Endodermal cell (in vitro differentiated cells): Measurements from ENCODE around the gene AFF3. TPM values are rescaled to one million over a fixed set of nuclear protein-coding genes. Genes with fewer than 3 reads are reported as not detected.

Source experiments
- DNase-seq: peaks from one replicate; pipeline ENCODE4 v3.0.0-alpha.2; 2017
- H3K27ac ChIP-seq: 2 replicates; pipeline ENCODE4 v1.5.1; 2013; ENCODE audit warnings: mild to moderate bottlenecking, low read depth, low read length, moderate library complexity
- H3K27me3 ChIP-seq: 2 replicates; pipeline ENCODE4 v1.6.1; 2013; ENCODE audit warnings: mild to moderate bottlenecking, low read length, moderate library complexity; ENCODE audit not compliant: insufficient read depth, control insufficient read depth, poor library complexity, severe bottlenecking
- H3K36me3 ChIP-seq: 2 replicates; pipeline ENCODE4 v1.7.0; 2013; ENCODE audit warnings: mild to moderate bottlenecking, low read length, moderate library complexity; ENCODE audit not compliant: control insufficient read depth, insufficient read depth
- H3K4me1 ChIP-seq: one replicate; pipeline ENCODE4 v1.7.0; 2013; ENCODE audit warnings: low read length; ENCODE audit not compliant: control insufficient read depth, insufficient read depth
- H3K4me3 ChIP-seq: 2 replicates; pipeline ENCODE4 v1.5.1; 2013; ENCODE audit warnings: mild to moderate bottlenecking, low read length, moderate library complexity
- H3K9ac ChIP-seq: 2 replicates; pipeline ENCODE4 v1.6.1; 2013; ENCODE audit warnings: mild to moderate bottlenecking, low read length, moderate library complexity; ENCODE audit not compliant: poor library complexity, severe bottlenecking; ENCODE audit errors: extremely low read depth
- H3K9me3 ChIP-seq: 2 replicates; pipeline ENCODE4 v1.6.1; 2013; ENCODE audit warnings: mild to moderate bottlenecking, low read length, moderate library complexity; ENCODE audit not compliant: control insufficient read depth
- H3K27ac Mint-ChIP-seq: 2 replicates; pipeline ENCODE4 v1.8.0; 2020; ENCODE audit warnings: mixed read lengths
- H3K27me3 Mint-ChIP-seq: 2 replicates; pipeline ENCODE4 v1.8.0; 2021; ENCODE audit warnings: mild to moderate bottlenecking, mixed read lengths; ENCODE audit not compliant: insufficient read depth
- H3K36me3 Mint-ChIP-seq: 2 replicates; pipeline ENCODE4 v1.8.0; 2020; ENCODE audit warnings: low read depth, mixed read lengths
- H3K4me1 Mint-ChIP-seq: 2 replicates; pipeline ENCODE4 v1.8.0; 2020; ENCODE audit warnings: mixed read lengths
- H3K4me3 Mint-ChIP-seq: 2 replicates; pipeline ENCODE4 v1.8.0; 2020; ENCODE audit warnings: mild to moderate bottlenecking, moderate library complexity, mixed read lengths
- H3K9me3 Mint-ChIP-seq: 2 replicates; pipeline ENCODE4 v1.8.0; 2020; ENCODE audit warnings: mild to moderate bottlenecking, mixed read lengths
- CTCF ChIP-seq: fragments of 200-600 bp; sonication (generic); conservative IDR thresholded peaks from 2 replicates; pipeline ENCODE4 v1.5.0; 2021; ENCODE audit warnings: antibody characterized with exemption, mild to moderate bottlenecking
- WGBS, 2 experiments: methylation state at CpG; one replicate each; pipeline versions ENCODE4 v1.1.5 to v1.1.7; 2013; ENCODE audit warnings: missing lambda C conversion rate in 2 of 2, mixed read lengths in 1 of 2; ENCODE audit not compliant: insufficient coverage in 1 of 2, insufficient read length in 1 of 2; 5-methylcytosine and 5-hydroxymethylcytosine counted together
- total RNA-seq, 2 donors: library from RNA; stranded (reverse); fragmentation: NEBNext Ultra II Directional in 1 of 2; extraction: Animal tissue kit (Norgen Biotek cat#: 25700) in 1 of 2; gene quantifications; 2 replicates in 1 of 2; 3 replicates in 1 of 2; pipeline ENCODE4 v1.2.1, GENCODE V29; 2021

Gene AFF3
- total RNA-seq, 2 donors from 2014 or later: 0.62 to 0.73 TPM

- TF ChIP-seq CTCF: no peak
- Histone ChIP-seq H3K36me3 (no peaks in the 10 kb centered on the region), H3K27ac (peak overlapping the region; percentile 95), H3K4me3 (no peak overlapping the region), H3K9ac (no peak overlapping the region), H3K9me3 (no peaks in the 10 kb centered on the region), H3K4me1 (no peaks in the 10 kb centered on the region), H3K27me3 (no peaks in the 10 kb centered on the region)
- Mint-ChIP-seq H3K27ac (no peak overlapping the region), H3K36me3 (no peaks in the 10 kb centered on the region), H3K27me3 (no peaks in the 10 kb centered on the region), H3K4me3 (no peak overlapping the region), H3K4me1 (no peaks in the 10 kb centered on the region), H3K9me3 (peaks cover 2% of the 10 kb centered on the region)
- no peak for DNase-seq
- WGBS, 2 experiments: 40 to 86% methylated on average over 1 to 2 of the region's 3 CpGs
These were observed 434.2 kb downstream of the AFF3 start for GRCh38 chr2:99708231-99708630.

- H3K27me3 Mint-ChIP-seq: no peaks in the 10 kb centered on the region
- no peaks in the 10 kb centered on the region for H3K36me3 Mint-ChIP-seq
- Histone ChIP-seq H3K9ac (no peak overlapping the region), H3K27me3 (no peaks in the 10 kb centered on the region), H3K4me3 (no peak overlapping the region), H3K27ac (peak overlapping the region; percentile 95), H3K4me1 (no peaks in the 10 kb centered on the region), H3K9me3 (no peaks in the 10 kb centered on the region), H3K36me3 (no peaks in the 10 kb centered on the region)
- no peak overlapping the region for H3K4me3 Mint-ChIP-seq
- WGBS, 2 experiments: no CpG with 5 or more reads among the region's 1 CpG
- no peaks in the 10 kb centered on the region for H3K4me1 Mint-ChIP-seq
- no peak for TF ChIP-seq CTCF
- no peak for DNase-seq
- no peaks in the 10 kb centered on the region for H3K9me3 Mint-ChIP-seq
- H3K27ac Mint-ChIP-seq: no peak overlapping the region
These were observed 434.8 kb downstream of the AFF3 start for GRCh38 chr2:99707592-99707991.

GRCh38 chr2:99706735-99707134, 435.7 kb downstream of the AFF3 start:
- H3K9ac ChIP-seq: no peak overlapping the region
- H3K4me3 Mint-ChIP-seq: no peak overlapping the region
- no peak overlapping the region for H3K27ac Mint-ChIP-seq

More at GRCh38 chr2:99706735-99707134, 435.7 kb downstream of the AFF3 start:
- no peaks in the 10 kb centered on the region for H3K4me1 ChIP-seq
- DNase-seq: no peak
- peak overlapping the region; percentile 95 for H3K27ac ChIP-seq
- no peaks in the 10 kb centered on the region for H3K36me3 ChIP-seq
- 79 to 85% methylated on average over 2 to 4 of the region's 4 CpGs for WGBS, 2 experiments
- H3K9me3 ChIP-seq: no peaks in the 10 kb centered on the region
- H3K4me1 Mint-ChIP-seq: no peaks in the 10 kb centered on the region
- H3K27me3 ChIP-seq: no peaks in the 10 kb centered on the region
- no peaks in the 10 kb centered on the region for H3K9me3 Mint-ChIP-seq
- H3K27me3 Mint-ChIP-seq: no peaks in the 10 kb centered on the region
- no peak overlapping the region for H3K4me3 ChIP-seq
- no peak for TF ChIP-seq CTCF
- no peaks in the 10 kb centered on the region for H3K36me3 Mint-ChIP-seq
